ENCODE results near the gene TENT4A.
"Not testable (repeated sequence)": the region's sequence is repeated elsewhere in the genome, so short reads cannot be mapped to it uniquely, and the experiment has no call there.

DNA sequence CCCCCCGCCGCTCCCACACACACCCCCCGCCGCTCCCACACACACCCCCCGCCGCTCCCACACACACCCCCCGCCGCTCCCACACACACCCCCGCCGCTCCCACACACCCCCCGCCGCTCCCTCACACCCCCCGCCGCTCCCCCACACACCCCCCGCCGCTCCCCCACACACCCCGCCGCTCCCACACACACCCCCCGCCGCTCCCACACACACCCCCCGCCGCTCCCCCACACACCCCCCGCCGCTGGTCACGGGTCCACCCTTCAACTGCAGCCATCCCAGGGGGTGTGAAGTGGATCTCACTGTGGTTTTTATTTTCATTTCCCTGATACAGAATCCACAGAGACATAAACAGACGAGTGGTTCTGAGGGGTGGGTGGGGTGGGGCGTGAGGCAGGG, 61.0 kb downstream of the TENT4A start:
- not testable (repeated sequence) for TF ChIP-seq CTCF (IDR thresholded peaks at IDR 0.05 in 2 of 3, conservative IDR thresholded peaks at IDR 0.05 in 1 of 3; ENCODE audit: control insufficient read depth in 2 of 3, extremely low read depth in 1 of 3, insufficient read depth in 1 of 3, low read depth in 3 of 3, low read length in 3 of 3); POLR2AphosphoS5 (IDR thresholded peaks at IDR 0.05; ENCODE audit: low read length); SP1 (IDR thresholded peaks at IDR 0.05; ENCODE audit: low read depth, low read length); TCF7 (IDR thresholded peaks at IDR 0.05; ENCODE audit: borderline replicate concordance); TCF12 (IDR thresholded peaks at IDR 0.05; ENCODE audit: low read depth, low read length); EZH2 (IDR thresholded peaks at IDR 0.05; ENCODE audit: borderline replicate concordance, control insufficient read depth, low read depth, low read length); TARDBP (IDR thresholded peaks at IDR 0.05; ENCODE audit: borderline replicate concordance); ZNF622 (IDR thresholded peaks at IDR 0.05); RCOR1 (conservative IDR thresholded peaks at IDR 0.05; ENCODE audit: low read depth, low read length); PML (IDR thresholded peaks at IDR 0.05; ENCODE audit: low read length); CEBPZ (IDR thresholded peaks at IDR 0.05; ENCODE audit: low read depth, low read length); RB1 (IDR thresholded peaks at IDR 0.05; ENCODE audit: borderline replicate concordance); SPI1 (IDR thresholded peaks at IDR 0.05; ENCODE audit: borderline replicate concordance, insufficient read depth, low read depth, low read length)
- TF ChIP-seq, protein P1, sequence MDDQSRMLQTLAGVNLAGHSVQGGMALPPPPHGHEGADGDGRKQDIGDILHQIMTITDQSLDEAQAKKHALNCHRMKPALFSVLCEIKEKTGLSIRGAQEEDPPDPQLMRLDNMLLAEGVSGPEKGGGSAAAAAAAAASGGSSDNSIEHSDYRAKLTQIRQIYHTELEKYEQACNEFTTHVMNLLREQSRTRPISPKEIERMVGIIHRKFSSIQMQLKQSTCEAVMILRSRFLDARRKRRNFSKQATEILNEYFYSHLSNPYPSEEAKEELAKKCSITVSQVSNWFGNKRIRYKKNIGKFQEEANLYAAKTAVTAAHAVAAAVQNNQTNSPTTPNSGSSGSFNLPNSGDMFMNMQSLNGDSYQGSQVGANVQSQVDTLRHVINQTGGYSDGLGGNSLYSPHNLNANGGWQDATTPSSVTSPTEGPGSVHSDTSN (IDR thresholded peaks at IDR 0.05; ENCODE audit: insufficient replicate concordance, low read depth, low read length): not testable (repeated sequence)
